ENCODE results near the gene CRABP2.

Gene CRABP2

DNA sequence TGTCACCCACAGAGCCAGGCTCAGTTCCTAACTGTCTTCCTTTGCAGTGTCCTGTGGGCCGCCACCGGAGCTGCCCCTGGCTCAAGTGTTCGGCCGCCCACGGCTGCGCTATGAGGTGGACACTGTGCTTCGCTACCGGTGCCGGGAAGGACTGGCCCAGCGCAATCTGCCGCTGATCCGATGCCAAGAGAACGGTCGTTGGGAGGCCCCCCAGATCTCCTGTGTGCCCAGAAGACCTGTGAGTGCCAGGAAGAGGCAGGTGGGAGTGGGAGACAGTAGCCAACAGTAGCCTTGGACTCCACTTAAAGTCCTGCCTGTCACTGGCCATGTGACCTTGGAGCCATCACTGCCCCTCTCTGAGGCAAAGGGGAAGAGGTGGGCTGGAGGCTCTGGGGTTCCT is 46.9 kb downstream of the CRABP2 start:
- Histone ChIP-seq H4K20me1 (ENCODE audit: insufficient read depth, low read length) (peaks cover 10% of the 10 kb centered on the region; the same call in 1 of the 2 replicates), H3K9ac (ENCODE audit: low read depth, low read length) (no peak overlapping the region), H3K27me3 (ENCODE audit: insufficient read depth, low read length, poor library complexity) (peaks cover 4% of the 10 kb centered on the region), H3K27ac (ENCODE audit: low read length) (no peak overlapping the region), H3K36me3 (ENCODE audit: insufficient read depth, low read length) (no peaks in the 10 kb centered on the region), H3K4me3 (ENCODE audit: low read depth in 1 of 2, low read length in 2 of 2) (no peak overlapping the region), H3K4me2 (ENCODE audit: insufficient read depth, low read length) (no peak overlapping the region), H3K9me3 (ENCODE audit: insufficient read depth, low read length, severe bottlenecking) (no peaks in the 10 kb centered on the region), H2AFZ (ENCODE audit: low read depth, low read length) (no peak overlapping the region), H3K79me2 (ENCODE audit: insufficient read depth, low read length) (no peaks in the 10 kb centered on the region), H3K4me1 (ENCODE audit: insufficient read depth, low read length) (peaks cover 18% of the 10 kb centered on the region)
- ATAC-seq (ENCODE audit: insufficient read depth, low read depth) (no peak), DNase-seq (no peak)
- TF ChIP-seq EZH2 (IDR thresholded peaks at IDR 0.05; ENCODE audit: borderline replicate concordance, low read depth, low read length, severe bottlenecking) (no peak), CTCF (IDR thresholded peaks at IDR 0.05; ENCODE audit: borderline replicate concordance, extremely low read depth, low read length, poor library complexity, severe bottlenecking) (no peak)

DNA sequence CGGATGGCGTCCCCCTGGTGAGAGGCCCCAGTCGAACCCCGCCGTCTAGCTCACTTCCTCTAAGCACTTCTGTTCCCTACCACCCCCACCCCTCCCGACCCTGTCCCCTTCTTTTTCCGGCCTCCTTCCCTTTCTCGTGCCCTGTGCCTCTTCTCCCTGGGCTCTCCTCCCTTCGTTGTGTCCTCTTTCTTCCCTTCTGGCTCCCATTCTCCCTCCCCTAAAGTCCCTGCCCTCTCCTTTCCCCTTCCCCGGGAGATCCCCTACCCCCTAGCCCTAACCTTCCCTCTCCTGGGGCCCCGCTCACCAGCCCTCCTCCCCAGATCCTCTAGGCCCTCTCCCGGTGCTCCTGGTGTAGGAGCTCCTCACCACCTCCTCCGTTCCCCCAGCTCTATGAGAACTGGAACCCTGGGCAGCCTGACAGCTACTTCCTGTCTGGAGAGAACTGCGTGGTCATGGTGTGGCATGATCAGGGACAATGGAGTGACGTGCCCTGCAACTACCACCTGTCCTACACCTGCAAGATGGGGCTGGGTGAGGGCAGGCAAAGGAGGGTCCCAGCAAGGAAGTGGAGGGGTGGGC is 47.6 kb downstream of the CRABP2 start:
- Histone ChIP-seq H3K27me3 (ENCODE audit: insufficient read depth, low read length, poor library complexity) (peaks cover 4% of the 10 kb centered on the region), H3K9me3 (ENCODE audit: insufficient read depth, low read length, severe bottlenecking) (no peaks in the 10 kb centered on the region), H3K4me2 (ENCODE audit: insufficient read depth, low read length) (peak overlapping the region; percentile 27; the same call in 1 of the 2 replicates), H4K20me1 (ENCODE audit: insufficient read depth, low read length) (peaks cover 10% of the 10 kb centered on the region; the same call in 1 of the 2 replicates), H3K79me2 (ENCODE audit: insufficient read depth, low read length) (no peaks in the 10 kb centered on the region), H3K36me3 (ENCODE audit: insufficient read depth, low read length) (no peaks in the 10 kb centered on the region), H3K4me1 (ENCODE audit: insufficient read depth, low read length) (peaks cover 18% of the 10 kb centered on the region), H2AFZ (ENCODE audit: low read depth, low read length) (no peak overlapping the region), H3K27ac (ENCODE audit: low read length) (no peak overlapping the region), H3K4me3 (ENCODE audit: low read depth in 1 of 2, low read length in 2 of 2) (no peak overlapping the region), H3K9ac (ENCODE audit: low read depth, low read length) (no peak overlapping the region)
- ATAC-seq (ENCODE audit: insufficient read depth, low read depth) (no peak), DNase-seq (no peak)
- TF ChIP-seq CTCF (IDR thresholded peaks at IDR 0.05; ENCODE audit: borderline replicate concordance, extremely low read depth, low read length, poor library complexity, severe bottlenecking): no peak
- TF ChIP-seq EZH2 (IDR thresholded peaks at IDR 0.05; ENCODE audit: borderline replicate concordance, low read depth, low read length, severe bottlenecking): no peak

DNA sequence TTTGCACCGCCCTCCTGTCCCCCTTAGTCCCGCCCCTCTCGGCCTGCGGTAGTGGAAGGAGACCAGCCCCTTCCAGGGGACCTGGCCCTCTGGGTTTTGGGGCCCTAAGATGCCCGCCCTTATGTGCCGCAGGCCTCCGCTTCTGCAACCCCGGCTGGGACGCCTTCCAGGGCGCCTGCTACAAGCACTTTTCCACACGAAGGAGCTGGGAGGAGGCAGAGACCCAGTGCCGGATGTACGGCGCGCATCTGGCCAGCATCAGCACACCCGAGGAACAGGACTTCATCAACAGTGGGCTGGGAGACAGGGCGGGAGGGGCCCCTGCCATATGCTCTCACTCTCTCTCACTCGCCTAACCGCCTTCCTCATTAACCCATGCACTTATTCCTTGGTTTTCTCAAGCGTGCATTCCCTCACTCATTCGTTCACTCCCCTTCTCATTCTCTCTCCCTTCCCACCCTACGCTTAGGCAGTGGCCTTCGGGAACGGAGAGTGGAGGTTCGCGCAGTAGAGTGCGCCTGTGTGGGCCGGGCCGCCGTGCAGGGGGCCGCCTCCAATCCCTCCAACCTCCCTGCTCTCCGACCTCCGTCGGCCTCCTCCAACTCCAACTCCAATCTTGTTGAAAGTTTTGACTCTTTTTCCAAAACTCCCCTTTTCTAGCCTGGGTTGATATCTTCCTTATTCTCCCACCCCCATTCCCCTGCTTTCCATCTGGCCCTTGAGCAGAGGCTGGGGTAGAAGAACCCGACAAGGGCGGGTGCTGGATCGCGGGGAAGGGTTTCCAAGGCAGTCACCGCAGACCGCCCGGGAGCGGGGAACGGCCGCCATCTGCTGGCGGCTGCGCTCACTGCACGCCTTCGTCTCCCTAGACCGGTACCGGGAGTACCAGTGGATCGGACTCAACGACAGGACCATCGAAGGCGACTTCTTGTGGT is 48.3 kb downstream of the CRABP2 start:
- H3K4me1 ChIP-seq (ENCODE audit: insufficient read depth, low read length): peaks cover 18% of the 10 kb centered on the region
- no peak overlapping the region for H3K4me3 ChIP-seq (ENCODE audit: low read depth in 1 of 2, low read length in 2 of 2)
- H2AFZ ChIP-seq (ENCODE audit: low read depth, low read length): 0 out of 2 replicates have a peak overlapping the region, but pooled peaks have one; percentile 51
- H3K9ac ChIP-seq (ENCODE audit: low read depth, low read length): no peak overlapping the region
- H3K4me2 ChIP-seq (ENCODE audit: insufficient read depth, low read length): peak overlapping the region; percentile 27; the same call in 1 of the 2 replicates
- ATAC-seq (ENCODE audit: insufficient read depth, low read depth) (peak; percentile 56), DNase-seq (peak; percentile 68)
- no peaks in the 10 kb centered on the region for H3K79me2 ChIP-seq (ENCODE audit: insufficient read depth, low read length)
- H4K20me1 ChIP-seq (ENCODE audit: insufficient read depth, low read length): peaks cover 13% of the 10 kb centered on the region; the same call in 1 of the 2 replicates
- H3K27me3 ChIP-seq (ENCODE audit: insufficient read depth, low read length, poor library complexity): peaks cover 4% of the 10 kb centered on the region
- TF ChIP-seq CTCF (IDR thresholded peaks at IDR 0.05; ENCODE audit: borderline replicate concordance, extremely low read depth, low read length, poor library complexity, severe bottlenecking) (peak; percentile 97), EZH2 (IDR thresholded peaks at IDR 0.05; ENCODE audit: borderline replicate concordance, low read depth, low read length, severe bottlenecking) (peak; percentile 34)
- no peaks in the 10 kb centered on the region for H3K36me3 ChIP-seq (ENCODE audit: insufficient read depth, low read length)
- no peaks in the 10 kb centered on the region for H3K9me3 ChIP-seq (ENCODE audit: insufficient read depth, low read length, severe bottlenecking)
- H3K27ac ChIP-seq (ENCODE audit: low read length): no peak overlapping the region
